Head of caudate nucleus (tissue), 42 donors: ENCODE data around the gene CYP1B1.
"Not testable (repeated sequence)": the region's sequence is repeated elsewhere in the genome, so short reads cannot be mapped to it uniquely, and the experiment has no call there.

Experiments
- DNase-seq, 42 donors: peaks; one replicate each; pipeline versions ENCODE4 v3.0.0 to v3.0.0-alpha.2; 2020 to 2021; ENCODE audit warnings: mixed read lengths in 7 of 42
- intact Hi-C: fragments of 100-400 bp; cut with DNase I; formaldehyde crosslinking; loops from one replicate; pipeline ENCODE4 v1.15.0; 2022

The CYP1B1 gene

GRCh38 chr2:38100328-38100727 lies 24.4 kb upstream of the CYP1B1 start:
- intact Hi-C loops = no loop called here
- DNase-seq = no peak

GRCh38 chr2:38099099-38100028 lies 23.4 kb upstream of the CYP1B1 start:
- intact Hi-C loops = no loop called here
- no peak for DNase-seq

GRCh38 chr2:38098421-38099098 lies 22.6 kb upstream of the CYP1B1 start:
- DNase-seq = no peak
- intact Hi-C loops = no loop called here

DNA sequence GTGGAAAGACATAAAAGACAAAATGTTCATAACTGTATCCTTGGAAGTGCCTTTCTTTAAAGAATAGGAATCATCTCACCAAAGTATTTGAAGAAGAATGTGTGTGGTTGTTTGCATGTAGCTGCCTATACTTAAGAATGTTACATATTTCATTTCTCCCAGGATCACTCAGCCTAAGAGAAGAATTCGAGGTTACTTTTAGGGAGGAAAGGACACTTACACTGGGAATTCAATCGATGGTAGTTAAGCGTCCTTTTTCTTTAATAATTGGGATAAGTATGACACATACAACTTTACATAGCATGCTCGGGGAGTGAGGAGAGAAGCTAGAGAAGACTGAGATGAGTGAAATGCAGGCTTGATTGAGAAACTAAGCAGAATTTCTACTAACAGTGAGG lies 22.0 kb upstream of the CYP1B1 start:
- no peak for DNase-seq
- intact Hi-C loops = no loop called here

- intact Hi-C loops = no loop called here
- no peak for DNase-seq
Observed at GRCh38 chr2:38097258-38097987, 21.5 kb upstream of the CYP1B1 start.

- intact Hi-C loops = no loop called here
- DNase-seq = no peak
Observed at GRCh38 chr2:38095996-38096861, 20.3 kb upstream of the CYP1B1 start.

DNA sequence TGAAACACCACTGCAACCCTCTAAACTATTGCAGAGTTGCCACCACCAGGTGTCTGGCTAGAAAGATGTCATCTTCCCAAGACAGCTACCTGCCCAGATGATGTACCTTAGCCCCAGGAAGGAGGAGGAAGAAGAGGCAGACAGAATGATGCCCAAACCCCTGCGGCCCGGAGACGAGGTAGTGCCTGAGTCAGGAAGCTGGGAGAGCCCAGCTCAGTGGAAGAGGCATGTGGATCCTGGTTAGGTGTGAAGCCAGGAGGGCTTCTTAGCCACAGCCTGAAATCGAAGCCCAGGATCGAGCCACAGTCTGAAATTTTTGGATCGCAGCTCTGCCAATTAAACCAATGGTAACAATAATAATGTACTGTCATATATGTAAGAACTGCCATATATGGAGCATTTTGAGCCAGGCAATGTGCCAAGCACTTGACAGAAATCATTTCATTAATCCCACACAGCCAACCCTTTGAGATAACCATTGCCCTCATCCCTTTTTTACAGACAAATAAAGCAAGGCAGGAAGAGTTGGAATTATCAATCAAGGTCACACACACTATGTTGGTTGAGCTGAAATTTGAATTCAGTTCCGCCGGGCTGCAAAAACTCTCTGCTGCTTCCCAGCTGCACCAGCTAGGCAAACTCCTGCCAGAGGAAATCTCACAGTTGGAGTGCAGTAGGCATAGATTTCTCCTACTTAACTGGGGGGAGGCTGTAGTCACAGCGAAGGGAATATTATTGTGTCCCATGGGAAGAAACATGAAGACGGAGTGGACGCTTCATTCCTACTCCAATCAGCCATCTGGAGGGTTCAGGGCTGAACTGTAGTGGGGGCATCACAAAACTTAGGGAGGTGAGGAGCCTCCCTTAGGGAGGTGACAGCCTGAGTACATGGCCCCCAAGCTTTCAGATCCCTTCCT lies 19.4 kb upstream of the CYP1B1 start:
- no peak for DNase-seq
- intact Hi-C loops = no loop called here

DNA sequence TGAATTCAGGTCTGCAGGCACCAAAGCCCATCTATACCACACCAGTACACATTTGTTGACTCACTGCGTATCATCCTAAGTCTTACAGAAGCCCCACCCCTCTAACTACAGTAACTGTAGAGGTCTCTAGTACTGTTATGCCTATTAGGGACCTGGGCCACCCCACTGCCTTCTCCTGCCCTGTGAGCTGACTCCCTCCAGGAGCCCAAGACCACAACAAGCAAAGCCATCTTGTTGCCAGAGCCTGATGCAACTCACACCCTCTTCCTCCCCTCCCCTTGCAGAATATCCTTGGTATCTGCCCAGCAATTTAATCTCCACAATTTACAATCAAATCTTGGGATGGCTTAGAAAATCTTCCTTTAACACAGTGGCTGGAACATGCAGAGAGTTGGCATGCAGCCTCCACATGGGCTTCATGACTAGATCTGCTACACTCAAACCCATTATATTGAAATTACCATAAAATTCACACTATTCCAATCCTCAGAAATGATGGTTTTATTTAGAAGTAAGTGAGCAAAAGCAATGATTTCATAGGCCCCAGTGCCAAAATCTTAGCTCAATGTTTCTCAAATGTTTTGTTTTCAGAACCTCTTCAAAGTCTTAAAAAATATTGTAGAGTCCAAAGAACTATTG lies 17.7 kb upstream of the CYP1B1 start:
- DNase-seq = no peak
- intact Hi-C loops = no loop called here

DNA sequence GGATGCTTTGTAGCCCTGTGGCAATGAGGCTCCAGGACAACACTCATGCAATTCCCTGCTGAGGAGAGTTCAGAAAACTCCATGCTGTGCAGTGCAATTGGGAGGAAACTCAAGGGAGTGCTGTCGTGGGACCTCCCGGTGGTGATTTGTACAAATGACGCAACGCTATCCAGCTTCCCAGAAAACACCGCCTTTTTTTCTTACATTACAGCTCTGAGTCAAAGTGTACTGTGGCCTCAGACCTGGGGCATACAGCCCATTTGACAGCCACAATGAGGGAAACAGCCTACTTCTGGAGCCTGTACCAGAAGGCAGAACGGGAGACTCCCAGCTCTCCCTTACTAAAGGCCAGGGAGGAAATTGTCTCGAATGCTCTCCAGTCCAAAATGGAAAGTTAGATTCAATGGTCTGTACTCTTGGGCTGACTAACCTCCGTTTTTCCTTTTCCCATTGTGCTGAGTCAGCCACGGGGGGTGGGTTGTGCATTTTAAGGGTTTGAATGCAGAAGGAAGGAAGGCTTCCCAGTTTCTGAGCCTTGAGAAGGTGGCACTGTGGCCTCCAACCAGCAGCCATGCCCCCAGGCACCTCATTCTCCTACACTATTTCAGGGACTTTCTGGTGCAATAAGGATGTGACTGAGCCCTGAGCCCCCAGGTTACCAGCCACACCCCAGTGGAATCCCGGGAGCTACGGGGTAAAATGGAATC lies 16.4 kb upstream of the CYP1B1 start:
- DNase-seq = no peak
- intact Hi-C loops = no loop called here

GRCh38 chr2:38091760-38092159 lies 15.8 kb upstream of the CYP1B1 start:
- intact Hi-C loops = no loop called here
- no peak for DNase-seq

- intact Hi-C loops = no loop called here
- no peak for DNase-seq
Observed at GRCh38 chr2:38090928-38091327, 15.0 kb upstream of the CYP1B1 start.

DNA sequence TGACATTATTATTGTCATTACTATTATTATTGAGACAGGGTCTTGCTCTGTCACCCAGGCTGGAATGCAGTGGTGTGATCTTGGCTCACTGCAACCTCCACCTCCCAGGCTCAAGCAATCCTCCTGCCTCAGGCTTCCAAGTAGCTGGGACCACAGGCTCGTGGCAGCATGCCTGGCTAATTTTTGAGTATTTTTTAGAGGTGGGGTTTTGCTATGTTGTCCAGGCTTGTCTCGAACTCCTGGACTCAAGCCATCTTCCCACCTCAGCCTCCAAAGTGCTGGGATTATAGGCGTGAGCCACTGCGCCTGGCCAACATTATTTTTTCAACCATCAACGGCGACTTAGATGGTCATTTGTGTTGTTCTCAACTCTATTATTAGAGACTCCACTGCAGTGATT lies 14.3 kb upstream of the CYP1B1 start:
- intact Hi-C loops, DNase-seq: not testable (repeated sequence)

- intact Hi-C loops, DNase-seq: not testable (repeated sequence)
Observed at GRCh38 chr2:38085998-38086698, 10.2 kb upstream of the CYP1B1 start.

DNA sequence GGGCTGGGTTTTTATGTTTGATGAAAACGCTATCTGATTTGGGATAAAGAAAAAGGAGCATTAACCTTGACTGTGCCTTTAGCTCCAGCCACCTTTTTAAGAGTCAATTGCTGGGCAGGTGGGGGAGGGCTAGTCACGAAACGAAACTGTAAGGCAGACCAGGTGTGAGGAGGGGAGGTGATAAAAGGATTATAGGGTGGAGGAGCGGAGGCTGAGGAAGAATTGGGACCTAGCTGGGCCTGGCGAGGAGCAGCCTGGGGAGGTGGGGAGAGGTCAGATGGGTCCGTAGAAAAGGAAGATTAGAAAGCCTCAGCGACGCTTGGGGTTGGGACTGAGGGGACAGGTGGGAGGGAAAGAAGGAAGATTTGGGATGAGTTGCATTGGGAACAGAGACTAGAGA lies 8.6 kb upstream of the CYP1B1 start:
- DNase-seq, intact Hi-C loops: not testable (repeated sequence)

GRCh38 chr2:38082727-38083126 lies 6.8 kb upstream of the CYP1B1 start:
- intact Hi-C loops, DNase-seq: not testable (repeated sequence)

GRCh38 chr2:38080346-38080745 lies 4.4 kb upstream of the CYP1B1 start:
- intact Hi-C loops = no loop called here
- no peak for DNase-seq
